HCT116 (cell line): ENCODE measurements around the gene CAPN15. TPM values are rescaled to one million over a fixed set of nuclear protein-coding genes. Genes with fewer than 3 reads are reported as not detected.

ENCODE experiments used
- ATAC-seq: fragments of 200-7000 bp; cut with Tn5 transposase; 2 replicates; pipeline ENCODE4 v1.9.1; 2020; ENCODE audit warnings: mild to moderate bottlenecking, moderate library complexity
- BruUV-seq: library from RNA; stranded (reverse); fragments of 400-500 nt; replicated peaks from 2 replicates; lab custom pipeline; 2021; lab: Mats Ljungman, UMichigan
- CTCF ChIA-PET: fragments of 300-600 bp; sonication (Branson Sonifier 250); formaldehyde crosslinking; loops from one replicate; lab custom pipeline; 2021; ENCODE audit warnings: antibody characterized with exemption; lab: Charles Lee
- POLR2A ChIA-PET: fragments of 300-600, 350-600 bp; sonication (Branson Sonifier 250); formaldehyde crosslinking; loops from one replicate; lab custom pipeline; 2021; ENCODE audit warnings: antibody characterized with exemption; lab: Charles Lee
- RAD21 ChIA-PET, 2 experiments: fragments of 300-600 bp; sonication (Branson Sonifier 250); formaldehyde crosslinking; loops; one replicate each; lab custom pipeline; 2023; ENCODE audit warnings: low total read pairs in 2 of 2; ENCODE audit not compliant: uncharacterized antibody in 2 of 2, unreplicated experiment in 2 of 2, low non-redundant PET in 1 of 2; lab: Charles Lee
- DNase-seq: peaks from one replicate; pipeline ENCODE4 v3.0.0-alpha.2; 2010; ENCODE audit warnings: low read depth, low spot score
- H2AFZ ChIP-seq: fragments of 200-600 bp; shearing (Covaris generic), sonication (generic); 2 replicates; pipeline ENCODE4 v1.6.1; 2017; ENCODE audit warnings: low read depth, mixed run types, mixed read lengths, antibody characterized with exemption, low read length; ENCODE audit not compliant: poor library complexity, severe bottlenecking
- H3K27ac ChIP-seq: 2 replicates; pipeline ENCODE4 v1.5.1; 2012; ENCODE audit warnings: low read depth, low read length
- H3K27me3 ChIP-seq: fragments of 200-600 bp; sonication (generic); 2 replicates; pipeline ENCODE4 v1.6.1; 2016; ENCODE audit warnings: mixed run types, low read length, mixed read lengths; ENCODE audit not compliant: insufficient read depth
- H3K36me3 ChIP-seq, 2 experiments: fragments of 200-500 bp in 1 of 2; fragments of 200-600 bp in 1 of 2; sonication (Bioruptor generic) in 1 of 2; sonication (generic) in 1 of 2; 2 replicates each; pipeline versions ENCODE4 v1.5.1 to v1.6.1; 2014 to 2016; ENCODE audit warnings: low read length in 2 of 2, inconsistent platforms in 1 of 2, mixed read lengths in 1 of 2, mixed run types in 1 of 2; ENCODE audit not compliant: insufficient read depth in 2 of 2, control insufficient read depth in 1 of 2
- H3K4me1 ChIP-seq, 2 experiments: fragments of 200-600 bp in 1 of 2; sonication (generic) in 1 of 2; 2 replicates each; pipeline versions ENCODE4 v1.5.1 to v1.6.1; 2012 to 2017; ENCODE audit warnings: low read length in 2 of 2, inconsistent platforms in 1 of 2, mild to moderate bottlenecking in 1 of 2, mixed read lengths in 1 of 2, mixed run types in 1 of 2, moderate library complexity in 1 of 2; ENCODE audit not compliant: insufficient read depth in 2 of 2, control insufficient read depth in 1 of 2
- H3K4me2 ChIP-seq: fragments of 200-600 bp; sonication (generic); 2 replicates; pipeline ENCODE4 v1.6.1; 2017; ENCODE audit warnings: mixed run types, low read length, mixed read lengths
- H3K4me3 ChIP-seq, 2 experiments: fragments of 200-600 bp in 1 of 2; sonication (generic) in 1 of 2; replicated peaks in 1 of 2; 2 replicates each; pipeline ENCODE4 v1.5.1; 2011 to 2016; ENCODE audit warnings: low read length in 2 of 2, control low read depth in 1 of 2, low read depth in 1 of 2, mild to moderate bottlenecking in 1 of 2, mixed read lengths in 1 of 2, mixed run types in 1 of 2
- H3K79me2 ChIP-seq: fragments of 200-600 bp; sonication (generic); 2 replicates; pipeline ENCODE4 v1.6.1; 2017; ENCODE audit warnings: mild to moderate bottlenecking, mixed run types, low read length, moderate library complexity, mixed read lengths; ENCODE audit not compliant: insufficient read depth
- H3K9ac ChIP-seq: fragments of 200-600 bp; sonication (generic); 2 replicates; pipeline ENCODE4 v1.6.1; 2016; ENCODE audit warnings: low read length, mixed read lengths
- H3K9me2 ChIP-seq: fragments of 200-600 bp; sonication (generic), shearing (Covaris generic); 2 replicates; pipeline ENCODE4 v1.6.1; 2017; ENCODE audit warnings: mixed run types, mild to moderate bottlenecking, moderate library complexity; ENCODE audit not compliant: insufficient read depth
- H3K9me3 ChIP-seq, 2 experiments: fragments of 200-500 bp in 1 of 2; fragments of 200-600 bp in 1 of 2; sonication (Bioruptor generic) in 1 of 2; sonication (generic) in 1 of 2; 2 replicates each; pipeline ENCODE4 v1.6.1; 2014 to 2017; ENCODE audit warnings: low read length in 2 of 2, mixed read lengths in 2 of 2, inconsistent platforms in 1 of 2, low read depth in 1 of 2, mild to moderate bottlenecking in 1 of 2, mixed run types in 1 of 2, moderate library complexity in 1 of 2; ENCODE audit not compliant: control insufficient read depth in 1 of 2, insufficient read depth in 1 of 2
- H4K20me1 ChIP-seq: fragments of 200-600 bp; sonication (generic), shearing (Covaris generic); 2 replicates; pipeline ENCODE4 v1.6.1; 2017; ENCODE audit warnings: mixed run types, mild to moderate bottlenecking, moderate library complexity; ENCODE audit not compliant: insufficient read depth
- CBX3 ChIP-seq: IDR thresholded peaks from 2 replicates; pipeline ENCODE4 v1.6.1; 2012; ENCODE audit warnings: low read depth
- ELF1 ChIP-seq: IDR thresholded peaks from 2 replicates; pipeline ENCODE4 v1.6.1; 2012; ENCODE audit warnings: low read depth, borderline replicate concordance
- EZH2phosphoT487 ChIP-seq: fragments of 200-600 bp; IDR thresholded peaks from 2 replicates; pipeline ENCODE4 v1.6.1; 2018; ENCODE audit warnings: antibody characterized with exemption, borderline replicate concordance
- intact Hi-C: fragments of 100-400 bp; cut with micrococcal nuclease; formaldehyde crosslinking; loops from 2 replicates; pipeline ENCODE4 v1.10.0; 2022
- total RNA-seq: library from RNA; stranded (reverse); gene quantifications from one replicate; pipeline ENCODE4 v1.2.1, GENCODE V29; 2021; ENCODE audit not compliant: unreplicated experiment
- TF ChIP-seq, protein P1 (sequence below): IDR thresholded peaks from 2 replicates; pipeline ENCODE4 v1.6.1; 2012

CAPN15 gene
- total RNA-seq, 1 experiment from 2014 or later: 39.0 TPM

DNA sequence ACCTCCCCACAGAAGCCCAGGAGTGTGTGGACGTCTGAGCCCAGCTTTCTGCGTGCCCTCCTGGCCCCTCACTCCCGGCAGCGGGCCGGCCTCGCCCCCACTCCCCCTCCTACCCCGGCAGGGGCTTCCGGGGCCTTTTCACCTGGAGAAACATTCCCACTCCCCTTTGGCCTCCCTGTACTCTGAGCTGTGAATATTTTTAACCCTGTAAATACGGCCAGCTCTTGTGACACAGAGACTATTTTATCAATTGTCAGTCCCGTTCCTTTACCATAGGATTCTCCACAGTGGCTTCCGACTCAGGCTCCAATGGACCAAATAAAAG lies 26.7 kb downstream of the CAPN15 start:
- ATAC-seq: no peak
- Histone ChIP-seq H3K27me3 (no peaks in the 10 kb centered on the region), H3K4me1 (no peaks in the 10 kb centered on the region), H3K9me2 (no peaks in the 10 kb centered on the region), H3K9me3 (no peaks in the 10 kb centered on the region), H3K9ac (no peak overlapping the region), H3K27ac (no peak overlapping the region), H3K36me3 (no peaks in the 10 kb centered on the region), H3K4me2 (no peak overlapping the region), H3K79me2 (no peaks in the 10 kb centered on the region), H3K4me3 (no peak overlapping the region), H2AFZ (no peak overlapping the region), H4K20me1 (no peaks in the 10 kb centered on the region)
- no peak for TF ChIP-seq ELF1
- DNase-seq: no peak
- intact Hi-C loops: no loop called here
- ChIA-PET POLR2A (no interaction called here), CTCF (no interaction called here), RAD21 (no interaction called here)
- no TSS peak for BruUV-seq

DNA sequence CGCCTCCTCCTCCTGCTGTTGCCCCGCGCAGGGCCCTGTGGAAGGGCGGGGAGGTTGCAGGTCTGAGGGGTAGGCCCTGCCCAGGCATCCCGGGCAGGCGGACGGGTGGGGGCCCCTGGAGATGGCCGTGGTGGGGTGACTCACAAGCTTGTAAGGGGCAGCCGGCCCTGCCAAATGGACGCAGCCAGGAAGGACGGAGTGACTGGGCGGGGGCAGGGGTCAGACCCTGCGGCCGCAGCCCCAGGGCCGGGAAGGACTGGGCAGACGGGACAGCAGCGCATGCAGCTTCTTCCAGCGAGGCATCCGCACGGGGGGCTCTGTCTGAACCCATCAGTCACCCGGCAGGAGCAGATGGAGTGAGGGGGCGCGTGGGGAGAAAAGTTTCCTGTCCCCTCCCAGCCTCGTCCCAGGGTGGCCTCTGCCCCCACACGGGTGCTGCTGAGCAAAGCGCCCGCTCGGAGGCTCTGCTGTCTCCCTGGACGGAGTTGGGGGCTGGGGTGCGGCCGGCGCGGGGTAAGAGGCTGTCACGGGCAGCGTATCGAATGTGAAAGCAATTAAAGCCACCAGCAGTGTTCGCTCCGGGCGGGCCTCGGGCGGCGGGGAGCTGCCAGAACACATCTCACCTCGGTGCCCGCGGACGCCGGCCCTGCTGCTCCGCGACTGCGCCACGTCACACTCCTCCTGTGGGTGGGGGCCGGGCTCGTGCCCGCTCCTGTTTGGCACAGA lies 27.3 kb downstream of the CAPN15 start:
- Histone ChIP-seq H3K36me3 (no peaks in the 10 kb centered on the region), H3K27me3 (no peaks in the 10 kb centered on the region), H3K4me2 (no peak overlapping the region), H3K4me1 (no peaks in the 10 kb centered on the region), H2AFZ (no peak overlapping the region), H3K27ac (no peak overlapping the region), H4K20me1 (no peaks in the 10 kb centered on the region), H3K9me2 (no peaks in the 10 kb centered on the region), H3K9me3 (no peaks in the 10 kb centered on the region), H3K79me2 (no peaks in the 10 kb centered on the region), H3K9ac (no peak overlapping the region), H3K4me3 (no peak overlapping the region)
- intact Hi-C loops: no loop called here
- no peak for TF ChIP-seq EZH2phosphoT487
- TF ChIP-seq, protein P1, sequence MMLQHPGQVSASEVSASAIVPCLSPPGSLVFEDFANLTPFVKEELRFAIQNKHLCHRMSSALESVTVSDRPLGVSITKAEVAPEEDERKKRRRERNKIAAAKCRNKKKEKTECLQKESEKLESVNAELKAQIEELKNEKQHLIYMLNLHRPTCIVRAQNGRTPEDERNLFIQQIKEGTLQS: no peak
- TF ChIP-seq CBX3: no peak
- CTCF ChIA-PET: no interaction called here
- BruUV-seq: no TSS peak
- ATAC-seq (no peak; the same call in 1 of the 2 replicates), DNase-seq (no peak)
- RAD21 ChIA-PET: no interaction called here
- POLR2A ChIA-PET: no interaction called here
